Fibroblast of pulmonary artery (primary cell): ENCODE data around the gene PEX6.
A peak's percentile ranks its signal among the peaks of the same experiment; 100 is the strongest.

Source experiments
- DNase-seq: peaks from one replicate; pipeline ENCODE4 v3.0.0-alpha.2; 2010; ENCODE audit warnings: low read depth
- H3K4me3 ChIP-seq: replicated peaks from 2 replicates; pipeline ENCODE4 v1.5.1; 2011; ENCODE audit warnings: low read depth, mild to moderate bottlenecking, control low read depth, low read length, moderate library complexity
- CTCF ChIP-seq: IDR thresholded peaks from 2 replicates; pipeline ENCODE4 v1.5.1; 2011; ENCODE audit warnings: mild to moderate bottlenecking, control low read depth, low read length, inconsistent platforms; ENCODE audit errors: missing control alignments

PEX6 gene

GRCh38 chr6:42968126-42968701, 10.8 kb downstream of the PEX6 start:
- H3K4me3 ChIP-seq: no peak overlapping the region
- DNase-seq: no peak
- TF ChIP-seq CTCF: no peak

DNA sequence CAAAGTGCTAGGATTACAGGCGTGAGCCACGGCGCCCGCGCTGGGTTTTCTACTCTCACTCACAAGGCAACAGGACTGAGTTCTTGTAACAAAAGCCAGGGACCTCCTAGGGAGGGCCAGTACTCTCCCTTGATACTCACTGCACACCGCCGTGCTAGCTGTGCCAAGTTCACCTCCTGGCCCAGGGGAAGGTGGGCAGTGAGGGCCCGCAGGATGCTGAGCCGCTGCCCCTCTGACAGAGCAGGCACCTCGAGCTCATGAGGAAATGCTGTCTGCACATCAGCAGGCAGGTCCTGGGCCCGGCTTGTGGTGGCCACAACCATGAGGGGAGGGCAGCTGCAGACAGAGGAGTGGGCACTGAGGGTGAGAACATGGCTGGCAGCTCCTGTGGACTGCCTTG, 11.8 kb downstream of the PEX6 start:
- no peak for TF ChIP-seq CTCF
- DNase-seq: no peak
- no peak overlapping the region for H3K4me3 ChIP-seq

- no peak for TF ChIP-seq CTCF
- H3K4me3 ChIP-seq: no peak overlapping the region
- DNase-seq: no peak
These were observed 12.4 kb downstream of the PEX6 start for GRCh38 chr6:42966571-42966970.

- no peak overlapping the region for H3K4me3 ChIP-seq
- TF ChIP-seq CTCF: peak; percentile 36
- peak; percentile 70 for DNase-seq
These were observed 15.0 kb downstream of the PEX6 start for GRCh38 chr6:42963855-42964605.

- no peak for DNase-seq
- no peak overlapping the region for H3K4me3 ChIP-seq
- no peak for TF ChIP-seq CTCF
These were observed 15.7 kb downstream of the PEX6 start for GRCh38 chr6:42963179-42963854.

- H3K4me3 ChIP-seq: no peak overlapping the region
These were observed 16.3 kb downstream of the PEX6 start for GRCh38 chr6:42962502-42963178.

More at GRCh38 chr6:42962502-42963178, 16.3 kb downstream of the PEX6 start:
- no peak for TF ChIP-seq CTCF
- no peak for DNase-seq
